Measurements from ENCODE around the gene TFG. TPM values are rescaled to one million over a fixed set of nuclear protein-coding genes. Genes with fewer than 3 reads are reported as not detected.

The TFG gene
- total RNA-seq, 6 experiments from 2014 or later = 127 to 147 (median 133) TPM

DNA sequence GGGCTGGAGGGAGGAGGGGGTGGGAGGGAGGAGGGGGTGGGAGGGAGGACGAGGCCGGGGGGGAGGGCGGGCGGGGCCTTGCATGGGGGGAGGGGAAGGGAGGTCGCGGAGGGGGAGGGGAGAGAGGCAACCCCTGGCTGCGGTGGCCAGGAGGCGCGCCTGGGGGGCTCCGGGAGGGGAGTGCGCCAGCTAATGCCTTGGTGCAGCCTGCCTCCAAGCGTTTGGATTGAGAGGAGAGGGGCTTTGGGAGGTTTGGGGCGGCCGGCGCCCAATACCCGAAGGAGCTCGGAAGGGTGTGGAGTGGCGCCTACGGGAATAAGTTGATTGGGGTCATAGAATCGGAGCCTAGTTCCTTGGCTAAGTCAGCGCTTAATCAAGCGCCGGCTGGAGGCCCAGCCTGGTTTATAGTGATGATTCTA, 557 bp downstream of the TFG start:
- H3K9me3 Mint-ChIP-seq = no peaks in the 10 kb centered on the region; the same call in 1 of the 2 replicates
- H3K27ac Mint-ChIP-seq = peak overlapping the region; percentile 89
- peaks cover 38% of the 10 kb centered on the region for H3K36me3 Mint-ChIP-seq (ENCODE audit: low read depth)
- TF ChIP-seq CTCF (IDR thresholded peaks at IDR 0.05) = no peak; the same call in 1 of the 2 replicates
- H3K4me3 Mint-ChIP-seq = peak overlapping the region; percentile 95
- no peak for DNase-seq
- peaks cover 56% of the 10 kb centered on the region for H3K4me1 Mint-ChIP-seq (ENCODE audit: low read depth)
- no peaks in the 10 kb centered on the region for H3K27me3 Mint-ChIP-seq (ENCODE audit: insufficient read depth)

GRCh38 chr3:100710261-100710968, 1.1 kb downstream of the TFG start:
- Mint-ChIP-seq H3K9me3 (no peaks in the 10 kb centered on the region; the same call in 1 of the 2 replicates), H3K4me3 (peak overlapping the region; percentile 95), H3K4me1 (ENCODE audit: low read depth) (peaks cover 62% of the 10 kb centered on the region), H3K27me3 (ENCODE audit: insufficient read depth) (no peaks in the 10 kb centered on the region), H3K27ac (peak overlapping the region; percentile 89), H3K36me3 (ENCODE audit: low read depth) (peaks cover 41% of the 10 kb centered on the region)
- peak; percentile 58; the same call in 1 of the 2 replicates for TF ChIP-seq CTCF (IDR thresholded peaks at IDR 0.05)
- DNase-seq = peak; percentile 70

- no peak for TF ChIP-seq CTCF (IDR thresholded peaks at IDR 0.05)
- Mint-ChIP-seq H3K27ac (no peak overlapping the region), H3K36me3 (ENCODE audit: low read depth) (peaks cover 58% of the 10 kb centered on the region), H3K4me3 (no peak overlapping the region), H3K9me3 (no peaks in the 10 kb centered on the region), H3K4me1 (ENCODE audit: low read depth) (peaks cover 78% of the 10 kb centered on the region), H3K27me3 (ENCODE audit: insufficient read depth) (no peaks in the 10 kb centered on the region)
- DNase-seq = no peak
These were observed 5.9 kb downstream of the TFG start for GRCh38 chr3:100715176-100715575.

GRCh38 chr3:100717063-100717462, 7.8 kb downstream of the TFG start:
- peaks cover 45% of the 10 kb centered on the region for H3K36me3 Mint-ChIP-seq (ENCODE audit: low read depth)
- H3K27me3 Mint-ChIP-seq (ENCODE audit: insufficient read depth) = no peaks in the 10 kb centered on the region
- H3K4me3 Mint-ChIP-seq = no peak overlapping the region

DNA sequence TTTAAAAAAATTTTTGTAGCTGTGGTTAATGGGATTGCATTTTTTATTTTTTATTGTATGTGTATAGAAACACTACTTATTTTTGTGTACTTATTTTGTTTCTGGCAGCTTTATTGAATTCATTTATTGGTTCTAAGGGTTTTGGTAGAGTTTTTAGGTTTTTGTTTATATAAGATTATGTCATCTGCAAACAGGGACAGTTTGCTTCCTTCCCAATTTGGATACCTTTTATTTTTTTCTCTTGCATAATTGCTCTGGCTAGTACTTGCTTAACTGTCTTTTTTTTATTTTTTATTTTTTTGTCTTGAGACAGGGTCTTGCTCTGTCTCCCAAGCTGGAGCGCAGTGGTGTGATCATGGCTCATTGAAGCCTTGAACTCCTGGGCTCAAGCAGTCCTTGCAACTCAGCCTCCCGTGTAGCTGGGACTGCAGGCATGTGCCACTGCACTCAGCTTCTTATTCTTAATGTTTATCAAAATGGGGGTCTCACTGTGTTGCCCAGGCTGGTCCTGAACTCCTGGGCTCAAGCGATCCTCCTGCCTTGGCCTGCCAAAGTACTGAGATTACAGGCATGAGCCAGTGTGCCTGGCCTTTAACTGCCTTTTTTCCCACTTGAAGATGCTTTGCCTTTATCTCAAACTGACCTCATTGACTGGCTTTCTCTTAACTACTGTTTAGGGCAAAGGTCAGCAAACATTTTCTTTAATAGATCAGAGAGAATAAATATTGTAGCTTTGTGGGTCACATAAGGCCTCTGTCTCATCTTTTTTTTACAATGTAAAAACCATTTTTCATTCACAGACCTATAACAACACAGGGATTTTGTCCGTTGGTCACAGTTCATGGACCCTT, 8.6 kb downstream of the TFG start:
- no peak for TF ChIP-seq CTCF (IDR thresholded peaks at IDR 0.05)
- Mint-ChIP-seq H3K36me3 (ENCODE audit: low read depth) (peaks cover 46% of the 10 kb centered on the region), H3K27me3 (ENCODE audit: insufficient read depth) (no peaks in the 10 kb centered on the region), H3K4me1 (ENCODE audit: low read depth) (peaks cover 52% of the 10 kb centered on the region), H3K27ac (no peak overlapping the region), H3K9me3 (no peaks in the 10 kb centered on the region), H3K4me3 (no peak overlapping the region)
- no peak for DNase-seq

More at GRCh38 chr3:100717063-100717462, 7.8 kb downstream of the TFG start:
- TF ChIP-seq CTCF (IDR thresholded peaks at IDR 0.05) = no peak
- no peak for DNase-seq
- no peaks in the 10 kb centered on the region for H3K9me3 Mint-ChIP-seq
- H3K27ac Mint-ChIP-seq = peak overlapping the region; percentile 3; the same call in 1 of the 2 replicates
- peaks cover 60% of the 10 kb centered on the region for H3K4me1 Mint-ChIP-seq (ENCODE audit: low read depth)

Data from HFFc6 (cell line).